ENCODE measurements around the gene FBXO27. TPM values are rescaled to one million over a fixed set of nuclear protein-coding genes. Genes with fewer than 3 reads are reported as not detected.

FBXO27 gene
- total and polyA plus RNA-seq, 2 of the 4 experiments (the other 2 are of a cell fraction): 0.18 to 0.50 TPM

GRCh38 chr19:39007096-39007495 lies 25.3 kb downstream of the FBXO27 start:
- Histone ChIP-seq H3K36me3 (ENCODE audit: control insufficient read depth, insufficient read depth, low read length) (no peaks in the 10 kb centered on the region), H4K8ac (ENCODE audit: low read depth in 2 of 2, low read length in 2 of 2) (no peak overlapping the region), H2BK5ac (ENCODE audit: low read depth, low read length, poor library complexity, severe bottlenecking) (no peak overlapping the region), H3K4me3 (ENCODE audit: insufficient read depth, low read depth, low read length) (no peak overlapping the region), H3K79me1 (ENCODE audit: low read depth in 1 of 2, low read length in 2 of 2) (no peaks in the 10 kb centered on the region), H2BK20ac (ENCODE audit: low read depth, low read length) (no peak overlapping the region), H4K91ac (ENCODE audit: insufficient read depth, low read depth, low read length) (no peak overlapping the region), H3K14ac (replicated peaks; ENCODE audit: low read depth, low read length) (no peak overlapping the region), H3K4me1 (ENCODE audit: control insufficient read depth, insufficient read depth, low read length) (no peaks in the 10 kb centered on the region), H4K5ac (ENCODE audit: low read depth, low read length) (no peak overlapping the region), H4K20me1 (ENCODE audit: insufficient read depth, low read length) (no peaks in the 10 kb centered on the region), H2BK15ac (ENCODE audit: low read depth, low read length) (no peak overlapping the region), H2BK120ac (ENCODE audit: low read depth, low read length) (no peak overlapping the region), H3K9me1 (ENCODE audit: insufficient read depth, low read length) (no peaks in the 10 kb centered on the region), H3K4ac (ENCODE audit: low read depth, low read length) (no peak overlapping the region), H3K27me3 (ENCODE audit: control insufficient read depth, insufficient read depth, low read length) (peaks cover 19% of the 10 kb centered on the region), H3K23ac (ENCODE audit: low read depth, low read length) (no peak overlapping the region), H2AFZ (replicated peaks; ENCODE audit: low read length, poor library complexity) (no peak overlapping the region), H3K9me3 (ENCODE audit: control insufficient read depth, insufficient read depth, low read length) (no peaks in the 10 kb centered on the region), H3K18ac (ENCODE audit: low read depth, low read length) (no peak overlapping the region), H2AK5ac (ENCODE audit: low read depth, low read length) (no peak overlapping the region), H3K56ac (ENCODE audit: extremely low read depth, insufficient read depth, low read length) (no peak overlapping the region), H2AK9ac (replicated peaks; ENCODE audit: low read depth, low read length, poor library complexity) (no peak overlapping the region), H3K9ac (ENCODE audit: low read depth, low read length) (no peak overlapping the region), H3K4me2 (ENCODE audit: low read depth, low read length) (no peak overlapping the region), H3K27ac (ENCODE audit: insufficient read depth, low read length) (no peak overlapping the region)
- in situ Hi-C loops (cut with MboI; ENCODE audit: low sequenced_read_pairs): no loop called here
- CTCF ChIA-PET: no interaction called here
- dilution Hi-C loops (cut with HindIII; ENCODE audit: low sequenced_read_pairs, unreplicated experiment): no loop called here
- DNase-seq (no peak), ATAC-seq (ENCODE audit: low read depth) (no peak)
- BruUV-seq (replicated peaks): no TSS peak
- WGBS, 2 experiments (ENCODE audit: extremely low coverage in 2 of 2, insufficient read length in 1 of 2): 0% methylated on average over 1 of the region's 3 CpGs; no CpG with 5 or more reads in 1 of the 2 experiments
- intact Hi-C loops (cut with micrococcal nuclease): no loop called here
- no peak for TF ChIP-seq CEBPB (IDR thresholded peaks at IDR 0.05; ENCODE audit: low read depth, low read length)
- TF ChIP-seq NFE2L2 (IDR thresholded peaks at IDR 0.05; ENCODE audit: low read depth, low read length): no peak
- TF ChIP-seq BHLHE40 (IDR thresholded peaks at IDR 0.05; ENCODE audit: low read depth, low read length): no peak
- TF ChIP-seq CTCF (conservative IDR thresholded peaks at IDR 0.05; ENCODE audit: low read depth, low read length): no peak
- TF ChIP-seq RAD21 (IDR thresholded peaks at IDR 0.05; ENCODE audit: low read length): no peak
- TF ChIP-seq MAFK (IDR thresholded peaks at IDR 0.05; ENCODE audit: low read depth, low read length): no peak
- POLR2A ChIA-PET (ENCODE audit: unreplicated experiment): no interaction called here

Measured in IMR-90 (cell line).